H1 (cell line): ENCODE data around the gene TMEM144. TPM values are rescaled to one million over a fixed set of nuclear protein-coding genes. Genes with fewer than 3 reads are reported as not detected.
"Not testable (repeated sequence)": the region's sequence is repeated elsewhere in the genome, so short reads cannot be mapped to it uniquely, and the experiment has no call there.

Experiments
- CTCF ChIA-PET: fragments of 300-600 bp; sonication (Branson Sonifier 250); formaldehyde crosslinking; loops from one replicate; lab custom pipeline; 2021; ENCODE audit not compliant: partially characterized antibody; lab: Charles Lee
- POLR2A ChIA-PET: fragments of 300-600 bp; sonication (Branson Sonifier 250); formaldehyde crosslinking; loops from one replicate; lab custom pipeline; 2021; ENCODE audit warnings: inconsistent platforms; ENCODE audit not compliant: partially characterized antibody; lab: Charles Lee
- DNase-seq, 2 experiments: peaks; one replicate each; pipeline versions ENCODE4 v3.0.0 to v3.0.0-alpha.2; 2010 to 2022; ENCODE audit warnings: low spot score in 2 of 2, low read depth in 1 of 2, mixed read lengths in 1 of 2
- FAIRE-seq: peaks from 2 replicates; lab custom pipeline; 2011; peaks lifted over from hg19 to GRCh38; lab: Jason Lieb, UNC
- H2AFZ ChIP-seq: 2 replicates; pipeline ENCODE4 v1.8.1; 2012; ENCODE audit warnings: low read length, inconsistent platforms
- H2AK5ac ChIP-seq: 2 replicates; pipeline ENCODE4 v1.6.1; 2013; ENCODE audit warnings: low read depth, low read length
- H2BK120ac ChIP-seq: replicated peaks from 2 replicates; pipeline ENCODE3; 2013; ENCODE audit warnings: low read depth, low read length, inconsistent platforms
- H2BK12ac ChIP-seq: 2 replicates; pipeline ENCODE4 v1.6.1; 2013; ENCODE audit warnings: low read depth, low read length
- H2BK15ac ChIP-seq: 2 replicates; pipeline ENCODE4 v1.6.1; 2013; ENCODE audit warnings: low read length
- H2BK20ac ChIP-seq: 2 replicates; pipeline ENCODE4 v1.6.1; 2013; ENCODE audit warnings: low read length
- H2BK5ac ChIP-seq: 2 replicates; pipeline ENCODE4 v1.6.1; 2013; ENCODE audit warnings: low read depth, low read length
- H3K14ac ChIP-seq: 2 replicates; pipeline ENCODE4 v1.6.1; 2013; ENCODE audit warnings: inconsistent platforms; ENCODE audit not compliant: insufficient read length
- H3K18ac ChIP-seq: 2 replicates; pipeline ENCODE4 v1.6.1; 2013; ENCODE audit warnings: low read length; ENCODE audit errors: extremely low read depth
- H3K23ac ChIP-seq: 2 replicates; pipeline ENCODE4 v1.6.1; 2013; ENCODE audit warnings: inconsistent platforms; ENCODE audit not compliant: insufficient read length
- H3K23me2 ChIP-seq: 2 replicates; pipeline ENCODE4 v1.6.1; 2013; ENCODE audit warnings: low read depth, low read length
- H3K27ac ChIP-seq: 2 replicates; pipeline ENCODE4 v1.6.1; 2011; ENCODE audit warnings: low read depth, low read length, inconsistent platforms
- H3K27me3 ChIP-seq, 4 experiments: replicated peaks in 1 of 4; 1 replicate in 1 of 4; 2 replicates in 3 of 4; pipeline versions ENCODE4 v1.6.1 to v1.8.1; 2011 to 2013; ENCODE audit warnings: low read length in 3 of 4, mild to moderate bottlenecking in 3 of 4, inconsistent platforms in 2 of 4, mixed read lengths in 2 of 4, moderate library complexity in 1 of 4; ENCODE audit not compliant: control insufficient read depth in 3 of 4, insufficient read depth in 3 of 4; ENCODE audit errors: extremely low read depth in 1 of 4
- H3K36me3 ChIP-seq, 4 experiments: 2 replicates each; pipeline versions ENCODE4 v1.6.1 to v1.8.1; 2011 to 2013; ENCODE audit warnings: mild to moderate bottlenecking in 4 of 4, low read length in 3 of 4, moderate library complexity in 2 of 4, control low read depth in 1 of 4, inconsistent platforms in 1 of 4; ENCODE audit not compliant: insufficient read depth in 4 of 4, control insufficient read depth in 2 of 4
- H3K4ac ChIP-seq: replicated peaks from 2 replicates; pipeline ENCODE3; 2013; ENCODE audit warnings: low read length, low read depth, mixed read lengths, inconsistent platforms; ENCODE audit not compliant: insufficient read length
- H3K4me1 ChIP-seq, 4 experiments: replicated peaks in 1 of 4; 1 replicate in 1 of 4; 2 replicates in 3 of 4; pipeline versions ENCODE4 v1.6.1 to v1.8.1; 2011 to 2013; ENCODE audit warnings: low read length in 3 of 4, inconsistent platforms in 2 of 4, mixed read lengths in 1 of 4; ENCODE audit not compliant: insufficient read depth in 4 of 4, control insufficient read depth in 3 of 4
- H3K4me2 ChIP-seq, 2 experiments: 2 replicates each; pipeline versions ENCODE4 v1.6.1 to v1.8.1; 2011 to 2013; ENCODE audit warnings: low read depth in 2 of 2, low read length in 2 of 2, control low read depth in 1 of 2, inconsistent platforms in 1 of 2, mild to moderate bottlenecking in 1 of 2; ENCODE audit not compliant: insufficient read depth in 1 of 2
- H3K4me3 ChIP-seq, 4 experiments: fragments of 200-600, 300-600 bp in 1 of 4; sonication (generic), shearing (Covaris generic), sonication (Bioruptor Twin) in 1 of 4; 2 replicates each; pipeline versions ENCODE4 v1.5.1 to v1.8.1; 2011 to 2016; ENCODE audit warnings: low read length in 4 of 4, low read depth in 3 of 4, control low read depth in 2 of 4, inconsistent platforms in 2 of 4, mild to moderate bottlenecking in 2 of 4, mixed read lengths in 1 of 4, moderate library complexity in 1 of 4; ENCODE audit not compliant: insufficient read depth in 2 of 4; ENCODE audit errors: extremely low read depth in 1 of 4
- H3K56ac ChIP-seq: replicated peaks from 2 replicates; pipeline ENCODE3; 2013; ENCODE audit warnings: low read depth, mild to moderate bottlenecking, mixed read lengths, low read length, inconsistent platforms; ENCODE audit not compliant: insufficient read length
- H3K79me1 ChIP-seq: 2 replicates; pipeline ENCODE4 v1.6.1; 2013; ENCODE audit warnings: low read depth, low read length, control low read depth
- H3K79me2 ChIP-seq, 2 experiments: 2 replicates each; pipeline versions ENCODE4 v1.6.1 to v1.8.1; 2012 to 2013; ENCODE audit warnings: low read length in 2 of 2, mild to moderate bottlenecking in 2 of 2, inconsistent platforms in 1 of 2; ENCODE audit not compliant: insufficient read depth in 2 of 2, control insufficient read depth in 1 of 2
- H3K9ac ChIP-seq, 4 experiments: replicated peaks in 1 of 4; 1 replicate in 1 of 4; 2 replicates in 3 of 4; pipeline versions ENCODE4 v1.6.1 to v1.8.1; 2011 to 2013; ENCODE audit warnings: low read depth in 3 of 4, low read length in 3 of 4, control low read depth in 2 of 4, mild to moderate bottlenecking in 2 of 4, moderate library complexity in 2 of 4, inconsistent platforms in 1 of 4; ENCODE audit errors: extremely low read depth in 1 of 4
- H3K9me3 ChIP-seq, 2 experiments: 2 replicates each; pipeline versions ENCODE4 v1.6.1 to v1.8.1; 2012 to 2013; ENCODE audit warnings: mild to moderate bottlenecking in 2 of 2, moderate library complexity in 2 of 2, control low read depth in 1 of 2, inconsistent platforms in 1 of 2, low read depth in 1 of 2, low read length in 1 of 2, mixed read lengths in 1 of 2; ENCODE audit not compliant: insufficient read depth in 2 of 2
- H4K20me1 ChIP-seq, 2 experiments: replicated peaks in 1 of 2; 2 replicates each; pipeline versions ENCODE3 to v1.8.1; 2011 to 2013; ENCODE audit warnings: inconsistent platforms in 2 of 2, low read length in 2 of 2, mild to moderate bottlenecking in 1 of 2; ENCODE audit not compliant: insufficient read depth in 2 of 2, control insufficient read depth in 1 of 2
- H4K5ac ChIP-seq: 2 replicates; pipeline ENCODE4 v1.6.1; 2013; ENCODE audit warnings: low read length, low read depth, mixed read lengths, inconsistent platforms; ENCODE audit not compliant: insufficient read length
- H4K8ac ChIP-seq: 2 replicates; pipeline ENCODE4 v1.8.0; 2013; ENCODE audit warnings: mild to moderate bottlenecking, moderate library complexity, low read length, inconsistent platforms; ENCODE audit not compliant: insufficient read depth; ENCODE audit errors: extremely low read depth
- H4K91ac ChIP-seq: replicated peaks from 2 replicates; pipeline ENCODE3; 2013; ENCODE audit warnings: low read length, mixed read lengths, inconsistent platforms; ENCODE audit not compliant: insufficient read length
- CEBPB ChIP-seq: IDR thresholded peaks from 2 replicates; pipeline ENCODE4 v1.6.1; 2012; ENCODE audit warnings: low read depth, low read length
- CTCF ChIP-seq, 3 experiments: IDR thresholded peaks; 1 replicate in 2 of 3; 2 replicates in 1 of 3; pipeline versions ENCODE4 v1.5.1 to v1.6.1; 2011; ENCODE audit warnings: low read length in 3 of 3, mild to moderate bottlenecking in 3 of 3, inconsistent platforms in 2 of 3, low read depth in 1 of 3, moderate library complexity in 1 of 3; ENCODE audit not compliant: insufficient read depth in 1 of 3; ENCODE audit errors: control extremely low read depth in 1 of 3
- E2F6 ChIP-seq: IDR thresholded peaks from 2 replicates; pipeline ENCODE4 v1.6.1; 2012; ENCODE audit warnings: inconsistent platforms
- RFX5 ChIP-seq: IDR thresholded peaks from 2 replicates; pipeline ENCODE4 v1.6.1; 2011; ENCODE audit warnings: low read depth, low read length, improper control_type of control experiment, borderline replicate concordance
- SAP30 ChIP-seq: fragments of 300-600 bp; sonication (generic); IDR thresholded peaks from 2 replicates; pipeline ENCODE4 v1.7.1; 2012; ENCODE audit warnings: low read length, moderate library complexity, mild to moderate bottlenecking, inconsistent platforms; ENCODE audit not compliant: insufficient read depth, insufficient replicate concordance
- WGBS, 2 experiments: shearing (Covaris generic) in 1 of 2; methylation state at CpG; one replicate each; pipeline versions ENCODE4 v1.1.6 to v1.1.7; 2013 to 2015; ENCODE audit warnings: low lambda C conversion rate in 2 of 2, mixed read lengths in 2 of 2, inconsistent platforms in 1 of 2, low coverage in 1 of 2, missing lambda C conversion rate in 1 of 2; ENCODE audit not compliant: insufficient replicate concordance in 2 of 2, insufficient coverage in 1 of 2, insufficient read length in 1 of 2; ENCODE audit errors: extremely low coverage in 1 of 2, missing lambda C conversion rate in 1 of 2; 5-methylcytosine and 5-hydroxymethylcytosine counted together
- polyA plus RNA-seq, 7 experiments: library from polyadenylated mRNA; depleted of rRNA in 3 of 7; stranded (reverse) in 5 of 7; unstranded in 2 of 7; fragments of >200 nt in 5 of 7; fragments of 200-250 nt in 2 of 7; gene quantifications; 1 replicate in 5 of 7; 2 replicates in 1 of 7; 4 replicates in 1 of 7; pipeline versions ENCODE4 v1.2.1 to v1.2.3, GENCODE V29; 2011 to 2013; ENCODE audit warnings: missing spikeins in 2 of 7, mixed read lengths in 2 of 7
- total RNA-seq: library from RNA; stranded (reverse); fragmentation: NEBNext Ultra II Directional; extraction: Animal tissue kit (Norgen Biotek cat#: 25700); gene quantifications from 2 replicates; pipeline ENCODE4 v1.2.1, GENCODE V29; 2021

TMEM144 gene
- total and polyA plus RNA-seq, 2 of the 8 experiments (the other 6 are each of a cell fraction or from before 2014, with no cell fraction given) = 1.9 to 2.6 TPM

GRCh38 chr4:158277558-158277957 lies 67.3 kb downstream of the TMEM144 start (continued):
- no peak for TF ChIP-seq CTCF (IDR thresholded peaks at IDR 0.05; ENCODE audit: control extremely low read depth in 1 of 3, insufficient read depth in 1 of 3, low read depth in 1 of 3, low read length in 3 of 3)
- TF ChIP-seq CEBPB = no peak
- TF ChIP-seq SAP30 = no peak
- no peak for TF ChIP-seq E2F6
- no peak for TF ChIP-seq RFX5

- H3K9ac ChIP-seq, POLR2A ChIA-PET, H2BK20ac ChIP-seq, H3K18ac ChIP-seq, H3K23ac ChIP-seq, H2BK12ac ChIP-seq, FAIRE-seq, H2BK5ac ChIP-seq, H3K4me1 ChIP-seq, H2AK5ac ChIP-seq, CTCF ChIA-PET, H3K27me3 ChIP-seq, H3K4me2 ChIP-seq, H3K9me3 ChIP-seq, H4K5ac ChIP-seq, H3K4me3 ChIP-seq, H3K56ac ChIP-seq, H3K27ac ChIP-seq, H3K79me2 ChIP-seq, H2AFZ ChIP-seq, H3K36me3 ChIP-seq, H3K79me1 ChIP-seq, H2BK120ac ChIP-seq, H2BK15ac ChIP-seq, H3K14ac ChIP-seq, H3K23me2 ChIP-seq, H4K20me1 ChIP-seq, H4K8ac ChIP-seq, H3K4ac ChIP-seq, H4K91ac ChIP-seq, DNase-seq: not testable (repeated sequence)
- WGBS, 2 experiments = 100% methylated on average over 1 of the region's 1 CpG; no CpG with 5 or more reads in 1 of the 2 experiments
Measured at GRCh38 chr4:158279052-158279451, 68.8 kb downstream of the TMEM144 start.
